Tongue (tissue), 2 donors: ENCODE data around the gene RINL. TPM values are rescaled to one million over a fixed set of nuclear protein-coding genes. Genes with fewer than 3 reads are reported as not detected.
"Not testable (repeated sequence)": the region's sequence is repeated elsewhere in the genome, so short reads cannot be mapped to it uniquely, and the experiment has no call there.

Source experiments
- DNase-seq: peaks from one replicate; pipeline ENCODE4 v3.0.0-alpha.2; 2015
- total RNA-seq: library from RNA; depleted of rRNA; stranded (reverse); fragments of >200 nt; gene quantifications from one replicate; pipeline ENCODE4 v1.2.3, GENCODE V29; 2014

The RINL gene
- total RNA-seq, 1 donor from 2014 or later, result 7.1 TPM

GRCh38 chr19:38834104-38834490, 44.0 kb downstream of the RINL start:
- DNase-seq, result no peak

- DNase-seq, result no peak
Observed at GRCh38 chr19:38833092-38833425, 45.0 kb downstream of the RINL start.

DNA sequence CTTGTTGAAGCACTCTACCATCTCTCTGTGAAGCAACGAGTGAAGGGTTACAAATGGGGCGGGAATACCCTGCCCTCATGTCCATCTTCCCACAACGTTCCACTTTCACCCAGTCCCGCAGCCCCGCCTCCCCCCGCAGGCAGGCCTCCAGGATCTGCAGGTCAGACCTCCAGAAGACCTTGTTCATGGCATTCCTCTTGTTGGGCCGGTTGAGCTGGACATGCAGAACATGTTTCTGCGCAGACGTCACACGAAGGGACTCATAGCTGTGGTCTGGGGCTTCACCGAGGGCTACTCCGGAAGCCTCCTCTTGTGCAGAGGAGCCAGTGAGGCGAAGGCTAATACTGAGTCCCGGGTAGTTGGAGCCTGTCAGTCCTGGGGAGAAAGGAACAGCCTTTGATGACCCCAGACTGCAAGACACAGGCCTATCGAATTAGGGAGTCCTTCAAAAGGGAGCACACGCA, 46.9 kb downstream of the RINL start:
- peak; percentile 50 for DNase-seq

- no peak for DNase-seq
Observed at GRCh38 chr19:38830039-38830733, 47.9 kb downstream of the RINL start.

- not testable (repeated sequence) for DNase-seq
Observed at GRCh38 chr19:38829203-38829602, 48.9 kb downstream of the RINL start.

DNA sequence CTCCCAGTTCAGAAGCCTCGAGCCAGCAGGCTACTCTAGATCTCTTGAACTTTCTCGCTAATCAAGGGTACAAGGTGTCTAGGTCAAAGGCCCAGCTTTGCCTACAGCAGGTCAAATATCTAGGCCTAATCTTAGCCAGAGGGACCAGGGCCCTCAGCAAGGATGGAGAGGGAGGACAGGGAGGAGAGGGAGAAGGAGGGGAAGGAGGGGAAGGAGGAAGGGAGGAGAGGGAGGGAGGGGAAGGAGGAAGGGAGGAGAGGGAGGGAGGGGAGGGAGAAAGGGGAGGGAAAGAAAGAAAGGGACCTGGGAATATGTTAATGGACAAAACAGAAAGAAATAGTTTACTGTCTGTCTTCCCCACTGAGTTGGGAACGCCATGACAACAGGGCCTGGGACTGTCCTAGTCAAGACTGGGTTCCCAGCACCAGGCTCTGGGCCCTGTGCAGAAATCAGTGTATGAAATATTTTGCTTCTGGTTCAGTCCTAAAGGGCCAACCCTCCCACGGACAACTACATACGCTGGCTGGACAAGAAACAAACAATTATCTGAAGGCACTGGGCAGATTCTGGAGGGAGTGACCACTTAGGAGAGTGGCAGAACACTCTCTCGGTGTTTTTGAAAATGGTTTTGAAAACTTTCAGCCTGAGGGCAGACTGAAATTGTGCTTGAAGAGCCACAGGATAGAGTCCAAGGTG, 51.1 kb downstream of the RINL start:
- no peak for DNase-seq

DNA sequence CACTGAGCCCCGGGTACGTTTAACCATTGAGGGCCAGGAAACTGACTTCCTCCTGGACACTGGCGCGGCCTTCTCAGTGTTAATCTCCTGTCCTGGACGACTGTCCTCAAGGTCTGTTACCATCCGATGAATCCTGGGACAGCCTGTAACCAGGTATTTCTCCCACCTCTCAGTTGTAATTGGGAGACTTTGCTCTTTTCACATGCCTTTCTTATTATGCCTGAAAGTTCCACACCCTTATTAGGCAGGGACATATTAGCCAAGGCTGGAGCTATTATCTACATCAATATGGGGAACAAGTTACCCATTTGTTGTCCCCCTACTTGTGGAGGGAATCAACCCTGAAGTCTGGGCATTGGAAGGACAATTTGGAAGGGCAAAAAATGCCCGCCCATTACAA, 52.1 kb downstream of the RINL start:
- not testable (repeated sequence) for DNase-seq

DNA sequence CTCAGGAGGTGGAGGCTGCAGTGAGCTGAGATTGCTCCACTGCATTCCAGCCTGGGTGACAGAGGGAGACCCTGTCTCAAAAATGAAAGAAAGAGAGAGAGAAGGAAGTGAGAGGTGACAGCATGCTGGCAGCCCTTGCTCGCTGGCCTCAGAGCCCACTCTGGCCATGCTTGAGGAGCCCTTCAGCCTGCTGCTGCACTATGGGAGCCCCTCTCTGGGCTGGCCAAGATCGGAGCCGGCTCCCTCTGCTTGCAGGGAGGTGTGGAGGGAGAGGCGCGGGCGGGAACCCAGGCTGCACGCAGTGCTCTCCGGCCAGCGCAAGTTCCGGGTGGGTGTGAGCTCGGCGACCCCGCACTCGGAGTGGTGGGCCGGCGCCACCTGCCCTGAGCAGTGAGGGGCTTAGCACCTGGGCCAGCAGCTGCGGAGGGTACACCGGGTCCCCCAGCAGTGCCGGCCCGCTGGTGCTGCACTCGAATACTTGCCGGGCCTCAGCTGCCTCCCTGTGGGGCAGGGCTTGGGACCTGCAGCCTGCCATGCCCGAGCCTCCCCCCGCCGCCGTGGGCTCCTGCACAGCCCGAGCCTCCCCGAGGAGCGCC, 56.7 kb downstream of the RINL start:
- not testable (repeated sequence) for DNase-seq

DNA sequence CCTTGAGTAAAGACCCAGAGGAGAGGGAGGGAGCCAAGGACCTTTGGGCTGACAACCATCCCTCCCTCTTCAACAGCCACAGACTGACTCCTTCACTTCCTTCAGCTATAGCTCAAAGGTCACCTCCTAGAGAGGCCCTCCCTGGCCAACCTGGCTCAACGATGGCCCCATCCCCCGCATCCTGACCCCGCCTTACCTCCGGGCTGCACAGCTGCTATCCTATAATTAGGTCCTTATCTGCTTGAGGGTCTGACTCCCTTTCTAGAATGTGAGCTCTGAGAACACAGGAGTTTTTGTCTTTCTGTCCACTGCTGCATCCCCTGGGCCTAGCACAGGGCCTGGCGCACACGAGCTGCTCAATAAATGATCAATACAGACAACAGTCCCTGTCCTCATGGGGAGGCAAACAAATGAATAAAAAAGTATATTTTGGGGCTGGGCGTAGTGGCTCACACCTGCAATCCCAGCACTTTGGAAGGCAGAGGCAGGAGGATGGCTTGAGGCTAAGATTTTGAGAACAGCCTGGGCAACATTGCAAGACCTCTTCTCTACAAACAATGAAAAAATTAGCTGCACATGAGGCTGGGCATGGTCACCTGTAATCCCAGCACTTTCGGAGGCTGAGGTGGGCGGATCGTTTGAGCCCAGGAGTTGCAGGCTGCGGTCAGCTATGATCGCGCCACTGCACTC, 58.7 kb downstream of the RINL start:
- peak; percentile 26 for DNase-seq

Other genes starting within 250 kb of the RINL start
- 178 TPM for gene ACTN4, start 230.6 kb downstream of the RINL start, total RNA-seq
- gene CAPN12, start 133.8 kb downstream of the RINL start, total RNA-seq, result 0.31 TPM
- gene LGALS7, start 104.8 kb downstream of the RINL start, total RNA-seq, result 10.4 TPM
- gene LGALS7B, start 89.1 kb downstream of the RINL start, total RNA-seq, result 25.7 TPM
- not detected for gene LGALS4, start 65.3 kb downstream of the RINL start, total RNA-seq
- 84.0 TPM for gene ECH1, start 46.5 kb downstream of the RINL start, total RNA-seq
- gene HNRNPL, start 28.3 kb downstream of the RINL start, total RNA-seq, result 249 TPM
- gene SIRT2, start 21.3 kb upstream of the RINL start, total RNA-seq, result 178 TPM
- 8.8 TPM for gene NFKBIB, start 21.7 kb upstream of the RINL start, total RNA-seq
- not detected for gene CCER2, start 33.9 kb upstream of the RINL start, total RNA-seq
- gene SARS2, start 52.5 kb upstream of the RINL start, total RNA-seq, result 11.3 TPM
- gene MRPS12, start 52.7 kb upstream of the RINL start, total RNA-seq, result 18.1 TPM
- 35.2 TPM for gene FBXO17, start 97.5 kb upstream of the RINL start, total RNA-seq
- gene FBXO27, start 154.3 kb upstream of the RINL start, total RNA-seq, result 1.6 TPM
- not detected for gene ACP7, start 206.1 kb upstream of the RINL start, total RNA-seq
- 10.3 TPM for gene PAK4, start 247.5 kb upstream of the RINL start, total RNA-seq